ENCODE results near the gene GIT1. TPM values are rescaled to one million over a fixed set of nuclear protein-coding genes. Genes with fewer than 3 reads are reported as not detected.

GIT1 gene
- total and polyA plus RNA-seq, 9 of the 15 experiments (the other 6 are each of a cell fraction or from before 2014, with no cell fraction given), result 0.35 to 35.3 (median 17.1) TPM

DNA sequence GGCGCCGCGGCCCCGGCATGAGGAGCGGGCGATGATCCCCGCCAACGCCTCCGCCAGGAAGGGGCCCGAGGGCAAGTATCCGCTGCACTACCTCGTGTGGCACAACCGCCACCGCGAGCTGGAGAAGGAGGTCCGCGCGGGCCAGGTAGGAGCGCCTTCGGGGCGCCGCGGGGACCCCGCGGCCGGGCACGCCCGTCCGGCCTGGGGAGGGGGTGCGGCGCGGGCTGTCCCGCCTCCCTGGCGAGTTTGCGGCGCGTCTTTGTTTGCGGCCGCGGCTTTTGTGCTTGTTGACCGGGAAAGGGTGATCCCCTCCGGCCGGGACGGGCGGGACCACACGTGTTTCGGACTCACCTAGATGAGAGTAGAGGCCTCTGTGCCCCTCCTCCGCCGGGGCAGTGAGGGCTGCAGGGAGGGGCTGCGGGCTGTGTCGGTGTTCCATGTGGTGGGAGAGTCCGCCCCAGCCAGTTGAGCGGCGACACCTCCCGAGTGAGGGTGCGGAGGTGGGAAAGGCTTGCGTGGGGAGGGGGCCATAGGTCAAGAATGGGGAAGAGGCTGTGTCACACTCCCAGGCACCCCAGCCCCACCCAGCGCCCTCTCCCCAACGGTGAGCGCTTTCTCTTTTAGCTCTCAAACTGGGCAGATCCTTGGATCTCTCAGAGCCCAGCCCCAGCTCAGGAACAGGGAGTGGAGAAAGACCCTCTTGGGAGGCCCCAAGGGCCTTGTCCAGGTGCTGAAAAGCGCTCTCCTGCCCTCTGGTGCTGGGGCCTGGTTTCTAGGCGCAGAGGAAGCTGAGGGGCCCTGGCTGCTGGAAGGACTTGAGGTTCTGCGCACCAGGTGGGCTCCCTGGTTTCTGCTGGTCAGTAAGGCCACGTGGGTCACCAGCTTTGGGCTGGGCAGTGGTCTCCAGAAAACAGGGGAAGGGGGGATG is 4.4 kb upstream of the GIT1 start (continued):
- TF ChIP-seq DNMT1 (IDR thresholded peaks at IDR 0.05), result no peak
- TF ChIP-seq TSC22D4 (tag; IDR thresholded peaks at IDR 0.05), result no peak
- no peak for TF ChIP-seq BDP1 (IDR thresholded peaks at IDR 0.05; ENCODE audit: insufficient read depth, insufficient read length)
- TF ChIP-seq DPF2 (IDR thresholded peaks at IDR 0.05), result no peak
- no peak for TF ChIP-seq ZNF780A (CRISPR knock-in tag; IDR thresholded peaks at IDR 0.05)
- TF ChIP-seq NBN (IDR thresholded peaks at IDR 0.05; ENCODE audit: low read depth), result no peak
- no peak for TF ChIP-seq XRCC5 (IDR thresholded peaks at IDR 0.05; ENCODE audit: low read depth, low read length)
- TF ChIP-seq EWSR1 (IDR thresholded peaks at IDR 0.05; ENCODE audit: borderline replicate concordance, low read depth, partially characterized antibody), result no peak
- TF ChIP-seq DDX20 (tag; IDR thresholded peaks at IDR 0.05; ENCODE audit: low read depth), result no peak
- TF ChIP-seq, protein P1, sequence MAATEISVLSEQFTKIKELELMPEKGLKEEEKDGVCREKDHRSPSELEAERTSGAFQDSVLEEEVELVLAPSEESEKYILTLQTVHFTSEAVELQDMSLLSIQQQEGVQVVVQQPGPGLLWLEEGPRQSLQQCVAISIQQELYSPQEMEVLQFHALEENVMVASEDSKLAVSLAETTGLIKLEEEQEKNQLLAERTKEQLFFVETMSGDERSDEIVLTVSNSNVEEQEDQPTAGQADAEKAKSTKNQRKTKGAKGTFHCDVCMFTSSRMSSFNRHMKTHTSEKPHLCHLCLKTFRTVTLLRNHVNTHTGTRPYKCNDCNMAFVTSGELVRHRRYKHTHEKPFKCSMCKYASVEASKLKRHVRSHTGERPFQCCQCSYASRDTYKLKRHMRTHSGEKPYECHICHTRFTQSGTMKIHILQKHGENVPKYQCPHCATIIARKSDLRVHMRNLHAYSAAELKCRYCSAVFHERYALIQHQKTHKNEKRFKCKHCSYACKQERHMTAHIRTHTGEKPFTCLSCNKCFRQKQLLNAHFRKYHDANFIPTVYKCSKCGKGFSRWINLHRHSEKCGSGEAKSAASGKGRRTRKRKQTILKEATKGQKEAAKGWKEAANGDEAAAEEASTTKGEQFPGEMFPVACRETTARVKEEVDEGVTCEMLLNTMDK (IDR thresholded peaks at IDR 0.05; ENCODE audit: borderline replicate concordance, insufficient read depth, low read depth, low read length, poor library complexity, severe bottlenecking), result peak; percentile 73
- no peak for TF ChIP-seq ID3 (CRISPR knock-in tag; IDR thresholded peaks at IDR 0.05)
- no peak for TF ChIP-seq ID3 (tag; IDR thresholded peaks at IDR 0.05)
- TF ChIP-seq ZNF239 (CRISPR knock-in tag; IDR thresholded peaks at IDR 0.05), result no peak
- TF ChIP-seq FOXP1 (CRISPR knock-in tag; IDR thresholded peaks at IDR 0.05), result peak; percentile 93
- TF ChIP-seq KLF10 (CRISPR knock-in tag; IDR thresholded peaks at IDR 0.05), result no peak
- no peak for TF ChIP-seq ZNF395 (CRISPR knock-in tag; IDR thresholded peaks at IDR 0.05)
- no peak for TF ChIP-seq ZBED1 (IDR thresholded peaks at IDR 0.05)
- TF ChIP-seq NELFE (IDR thresholded peaks at IDR 0.05; ENCODE audit: insufficient read depth, insufficient read length), result no peak
- no peak for TF ChIP-seq ZNF175 (CRISPR knock-in tag; IDR thresholded peaks at IDR 0.05; ENCODE audit: low read depth)
- TF ChIP-seq KHSRP (IDR thresholded peaks at IDR 0.05), result no peak
- TF ChIP-seq SRSF7 (optimal IDR thresholded peaks at IDR 0.05; ENCODE audit: low read depth, low read length), result no peak
- no peak for TF ChIP-seq TAF9B (IDR thresholded peaks at IDR 0.05; ENCODE audit: partially characterized antibody)

All from K562 (cell line).